22Rv1 (cell line): ENCODE results near the gene ATF2.

Experiments
- ZFX ChIP-seq: fragments of 450-650 bp; IDR thresholded peaks from 2 replicates; pipeline ENCODE4 v1.6.1; 2017; ENCODE audit warnings: antibody characterized with exemption, borderline replicate concordance
- TF ChIP-seq, protein P1 (sequence below): fragments of 450-650 bp; IDR thresholded peaks from 2 replicates; pipeline ENCODE4 v1.5.1; 2017; ENCODE audit warnings: mild to moderate bottlenecking

DNA sequence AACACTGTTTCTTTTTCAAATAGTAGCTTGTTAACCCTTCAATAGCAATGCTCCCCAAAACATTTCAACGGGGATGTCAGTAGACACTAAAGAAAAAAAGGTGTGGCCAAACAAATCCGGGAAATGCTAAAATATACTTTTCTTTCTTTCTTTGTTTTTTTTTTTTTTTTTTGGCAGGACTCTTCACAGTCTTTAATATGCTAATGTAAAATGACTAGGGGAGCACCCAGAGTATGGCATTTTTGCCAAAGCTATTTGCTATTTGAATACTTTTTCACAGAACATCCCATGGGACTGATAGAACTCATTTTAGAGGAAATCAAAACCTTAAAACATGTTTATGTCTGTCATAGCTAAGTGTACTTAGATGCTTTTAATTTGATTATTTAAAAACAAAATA, 32.1 kb downstream of the ATF2 start:
- TF ChIP-seq, protein P1, sequence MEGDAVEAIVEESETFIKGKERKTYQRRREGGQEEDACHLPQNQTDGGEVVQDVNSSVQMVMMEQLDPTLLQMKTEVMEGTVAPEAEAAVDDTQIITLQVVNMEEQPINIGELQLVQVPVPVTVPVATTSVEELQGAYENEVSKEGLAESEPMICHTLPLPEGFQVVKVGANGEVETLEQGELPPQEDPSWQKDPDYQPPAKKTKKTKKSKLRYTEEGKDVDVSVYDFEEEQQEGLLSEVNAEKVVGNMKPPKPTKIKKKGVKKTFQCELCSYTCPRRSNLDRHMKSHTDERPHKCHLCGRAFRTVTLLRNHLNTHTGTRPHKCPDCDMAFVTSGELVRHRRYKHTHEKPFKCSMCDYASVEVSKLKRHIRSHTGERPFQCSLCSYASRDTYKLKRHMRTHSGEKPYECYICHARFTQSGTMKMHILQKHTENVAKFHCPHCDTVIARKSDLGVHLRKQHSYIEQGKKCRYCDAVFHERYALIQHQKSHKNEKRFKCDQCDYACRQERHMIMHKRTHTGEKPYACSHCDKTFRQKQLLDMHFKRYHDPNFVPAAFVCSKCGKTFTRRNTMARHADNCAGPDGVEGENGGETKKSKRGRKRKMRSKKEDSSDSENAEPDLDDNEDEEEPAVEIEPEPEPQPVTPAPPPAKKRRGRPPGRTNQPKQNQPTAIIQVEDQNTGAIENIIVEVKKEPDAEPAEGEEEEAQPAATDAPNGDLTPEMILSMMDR = no peak
- TF ChIP-seq ZFX = no peak
